ENCODE data around the gene ZSWIM8.

- TF ChIP-seq POLR2A (IDR thresholded peaks at IDR 0.05): no peak
- no peak for TF ChIP-seq POLR2AphosphoS5 (IDR thresholded peaks at IDR 0.05; ENCODE audit: insufficient read depth in 1 of 2, low read depth in 1 of 2)
- no peak for TF ChIP-seq CTCF (IDR thresholded peaks at IDR 0.05)
Measured at GRCh38 chr10:73791871-73792400, 6.5 kb downstream of the ZSWIM8 start.
